ENCODE data around the gene PLEKHG5.
"Not testable (repeated sequence)": the region's sequence is repeated elsewhere in the genome, so short reads cannot be mapped to it uniquely, and the experiment has no call there.

PLEKHG5 gene

DNA sequence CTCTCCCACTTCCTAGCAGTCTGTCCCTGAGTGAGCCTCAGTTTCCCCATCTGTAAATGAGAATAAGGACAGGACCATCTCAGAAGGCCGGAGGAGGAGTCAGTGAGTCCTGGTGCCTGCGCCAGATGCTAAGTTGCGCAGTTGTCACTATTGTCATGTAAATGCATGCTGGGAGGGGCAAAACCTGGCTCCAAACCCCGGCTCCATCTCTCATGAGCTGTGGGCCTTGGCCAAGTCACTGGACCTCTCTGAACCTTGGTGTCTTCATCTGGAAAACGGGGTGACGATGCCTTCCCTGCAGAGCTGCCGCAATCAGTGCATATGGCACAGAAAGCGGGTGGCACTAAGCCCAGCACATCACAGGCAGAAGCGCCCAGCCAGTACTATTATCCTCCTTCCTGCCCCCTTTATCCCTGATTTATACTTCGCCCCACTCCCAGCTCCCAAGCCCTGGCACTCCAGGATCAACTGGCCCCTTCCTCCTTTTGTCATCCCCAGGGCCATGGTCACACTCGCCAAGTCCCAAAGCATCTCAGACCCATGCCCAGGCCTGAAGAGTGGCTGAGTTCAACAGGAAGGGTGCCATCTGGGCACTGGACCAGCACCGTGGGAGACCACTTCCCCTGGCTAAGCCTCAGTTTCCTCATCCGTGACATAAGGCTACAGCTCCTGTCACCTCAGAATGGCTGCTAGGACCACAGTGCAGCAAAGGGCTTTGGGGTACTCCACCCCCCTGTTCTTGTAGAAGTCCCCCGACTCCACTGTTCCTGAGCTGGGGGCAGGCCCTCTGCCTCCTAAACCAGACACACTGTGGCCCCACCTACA lies 4.3 kb upstream of the PLEKHG5 start:
- no peak for DNase-seq

DNA sequence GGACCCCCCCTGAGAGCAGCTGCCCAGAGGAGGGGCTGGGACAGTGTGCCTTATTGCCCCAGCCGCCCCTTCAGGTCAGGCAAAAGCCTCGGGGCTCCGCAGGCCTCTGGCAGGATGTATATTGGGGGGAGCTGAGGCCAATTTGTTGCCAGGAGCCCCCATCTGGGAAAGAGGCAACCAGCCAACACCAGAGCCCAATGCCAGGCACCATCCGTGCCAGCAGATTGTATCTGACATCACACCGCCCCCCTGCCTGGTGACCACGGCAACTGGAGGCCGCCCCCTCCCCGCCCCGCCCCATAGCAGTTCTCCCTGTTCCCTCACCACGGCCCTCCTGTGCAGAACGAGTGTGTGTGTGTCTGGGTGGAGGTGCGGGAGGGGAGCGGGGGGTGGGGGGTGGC lies 3.6 kb upstream of the PLEKHG5 start:
- DNase-seq = no peak

DNA sequence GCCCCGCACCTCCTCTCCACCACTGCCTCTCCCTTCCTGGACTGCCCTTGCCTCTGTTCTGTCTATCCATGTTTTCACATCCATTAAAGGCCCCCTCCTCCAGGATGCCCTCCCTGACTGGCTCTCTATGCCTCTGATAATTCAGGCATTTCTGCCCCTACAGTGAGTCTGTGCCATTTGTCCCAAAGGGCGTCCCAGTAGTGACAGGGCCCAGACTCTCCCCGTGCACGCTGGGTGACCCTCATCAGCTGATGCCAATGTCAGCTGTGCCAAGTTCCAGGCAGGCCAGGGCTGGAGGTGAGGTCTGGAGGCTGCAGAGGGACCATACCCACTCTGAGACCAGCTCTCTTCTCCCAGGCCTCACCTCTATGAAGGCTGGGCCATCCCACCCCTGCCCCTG lies 3.2 kb upstream of the PLEKHG5 start:
- no peak for DNase-seq

DNA sequence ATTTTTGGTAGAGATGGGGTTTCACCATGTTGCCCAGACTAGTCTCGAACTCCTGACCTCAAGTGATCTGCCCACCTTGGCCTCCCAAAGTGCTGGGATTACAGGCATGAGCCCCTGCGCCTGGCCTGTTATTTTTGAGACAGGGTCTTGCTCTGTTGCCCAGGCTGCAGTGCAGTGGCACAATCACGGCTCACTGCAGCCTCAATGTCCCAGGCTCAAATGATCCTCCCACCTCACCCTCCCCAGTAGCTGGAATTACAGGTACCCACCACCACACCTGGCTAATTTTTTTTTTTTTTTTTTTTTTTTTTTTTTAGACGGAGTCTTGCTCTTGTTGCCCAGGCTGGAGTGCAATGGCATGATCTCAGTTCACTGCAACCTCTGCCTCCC lies 2.4 kb upstream of the PLEKHG5 start:
- not testable (repeated sequence) for DNase-seq

DNA sequence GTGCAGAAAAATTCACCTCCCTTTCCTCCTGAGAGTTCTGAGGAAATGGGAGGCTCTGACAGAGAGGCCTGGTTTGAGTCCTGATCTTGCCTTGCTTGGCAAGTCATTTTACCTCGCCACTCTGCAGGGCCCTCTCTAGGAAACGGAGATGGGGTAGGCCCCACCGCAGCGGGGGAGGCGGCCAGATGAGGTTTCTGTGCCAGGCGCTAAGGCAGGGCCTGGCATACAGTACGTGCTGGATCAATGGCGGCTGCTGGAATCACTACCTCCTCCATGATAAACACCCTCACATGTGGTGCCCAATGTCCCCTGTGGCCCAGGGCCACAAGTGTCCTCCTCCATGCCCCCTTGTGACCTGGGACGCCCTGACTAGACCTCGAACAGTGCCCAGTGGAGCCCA lies 499 bp upstream of the PLEKHG5 start:
- DNase-seq = no peak

DNA sequence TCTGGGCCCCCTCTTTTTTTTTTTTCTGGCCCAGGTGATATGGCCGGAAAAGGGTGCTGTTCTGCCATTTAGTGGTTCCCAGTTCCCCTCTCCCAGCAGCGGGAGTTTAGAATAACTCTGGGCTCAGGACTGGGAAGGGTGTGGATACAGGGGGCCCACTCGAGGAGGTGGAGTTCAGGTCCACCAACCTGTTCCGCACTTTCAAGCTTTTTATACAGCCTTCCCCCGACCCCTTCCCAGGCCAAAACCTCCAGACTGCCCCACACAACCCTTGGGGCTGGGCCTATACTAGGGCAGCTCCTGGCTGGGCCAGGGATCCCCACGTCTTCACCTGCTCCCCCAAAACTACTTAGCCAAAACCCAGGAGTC lies 402 bp downstream of the PLEKHG5 start:
- DNase-seq = no peak

DNA sequence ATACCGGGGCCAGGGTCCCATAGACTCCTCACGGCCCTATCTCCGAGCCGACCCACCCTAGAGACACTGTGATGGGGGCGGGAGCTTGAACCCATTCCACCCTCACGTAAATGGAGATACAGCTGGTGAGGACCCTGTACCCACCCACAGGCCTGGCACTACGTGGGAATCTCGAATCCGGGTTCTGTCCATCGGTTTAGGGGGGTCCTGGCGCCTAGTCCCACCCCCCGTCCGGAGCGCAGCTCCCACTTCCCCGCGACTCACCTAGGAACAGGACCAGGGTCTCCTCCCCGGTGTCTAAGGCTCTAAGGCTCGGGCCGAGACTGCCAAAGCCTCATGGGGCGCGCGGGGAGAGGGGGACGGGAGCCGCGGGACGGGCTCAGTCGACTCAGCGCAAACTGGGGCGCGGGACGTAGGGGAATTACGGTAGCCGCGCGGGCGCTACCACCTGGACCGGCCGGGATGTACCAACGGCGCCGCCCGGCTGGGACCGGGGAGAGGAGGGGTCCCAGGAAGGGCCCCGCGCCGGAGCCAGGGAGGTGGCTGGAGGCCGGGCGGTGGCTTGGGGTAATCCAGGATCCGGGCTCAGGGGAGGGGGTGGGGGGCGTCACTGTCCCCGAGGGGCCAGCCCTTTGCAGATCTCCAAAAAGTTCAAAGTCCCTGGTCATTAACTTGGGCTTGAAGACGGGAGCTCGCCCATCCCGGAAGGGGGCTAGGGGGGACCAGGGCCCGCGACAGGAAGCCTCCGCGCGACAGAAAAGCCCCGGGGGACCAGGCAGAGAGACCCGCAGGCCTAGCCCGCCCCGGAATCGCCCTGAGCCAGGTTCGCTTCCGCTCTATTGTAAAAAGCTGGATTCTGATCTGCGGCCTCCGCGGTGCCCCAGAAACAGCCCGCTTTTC lies 1.0 kb downstream of the PLEKHG5 start:
- peak; percentile 83 for DNase-seq

DNA sequence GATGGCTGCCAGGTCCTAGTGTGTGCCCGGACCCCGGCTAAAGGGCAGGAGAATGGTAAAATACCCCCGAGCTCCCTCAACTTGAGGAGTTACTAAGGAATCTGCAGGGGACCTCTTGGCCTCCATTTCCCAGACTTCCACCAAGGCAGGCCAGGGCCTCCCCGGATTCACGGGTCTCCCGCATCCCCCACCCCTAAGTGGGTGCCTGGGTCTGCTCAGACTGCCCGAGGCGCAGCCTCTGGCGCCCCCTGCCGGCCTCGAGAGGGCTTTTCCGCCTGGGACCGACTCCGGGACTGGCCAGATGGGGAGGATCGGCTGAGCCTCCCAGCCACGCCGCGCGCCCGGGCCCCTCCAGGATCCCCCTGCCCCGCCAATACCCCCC lies 1.7 kb downstream of the PLEKHG5 start:
- DNase-seq = peak; percentile 91

DNA sequence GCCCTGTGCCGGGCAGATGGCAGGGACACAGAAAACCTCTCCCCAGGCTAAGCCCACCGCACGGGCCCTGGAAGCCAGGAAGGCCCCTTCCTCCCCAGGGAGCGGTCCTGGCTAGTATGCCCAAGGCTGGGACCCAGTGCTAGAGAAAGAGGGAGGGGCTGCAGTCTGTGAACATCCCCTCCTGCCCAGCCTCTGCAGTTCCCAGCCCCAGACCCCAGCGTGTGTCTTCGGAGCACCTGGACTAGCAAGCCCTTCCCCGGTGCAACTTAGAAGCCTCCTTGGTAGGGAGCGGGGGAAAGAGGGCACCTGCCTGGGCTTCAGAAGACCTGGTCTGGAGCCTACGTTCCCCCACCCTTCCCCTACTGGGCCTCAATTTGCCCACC lies 2.1 kb downstream of the PLEKHG5 start:
- no peak for DNase-seq

DNA sequence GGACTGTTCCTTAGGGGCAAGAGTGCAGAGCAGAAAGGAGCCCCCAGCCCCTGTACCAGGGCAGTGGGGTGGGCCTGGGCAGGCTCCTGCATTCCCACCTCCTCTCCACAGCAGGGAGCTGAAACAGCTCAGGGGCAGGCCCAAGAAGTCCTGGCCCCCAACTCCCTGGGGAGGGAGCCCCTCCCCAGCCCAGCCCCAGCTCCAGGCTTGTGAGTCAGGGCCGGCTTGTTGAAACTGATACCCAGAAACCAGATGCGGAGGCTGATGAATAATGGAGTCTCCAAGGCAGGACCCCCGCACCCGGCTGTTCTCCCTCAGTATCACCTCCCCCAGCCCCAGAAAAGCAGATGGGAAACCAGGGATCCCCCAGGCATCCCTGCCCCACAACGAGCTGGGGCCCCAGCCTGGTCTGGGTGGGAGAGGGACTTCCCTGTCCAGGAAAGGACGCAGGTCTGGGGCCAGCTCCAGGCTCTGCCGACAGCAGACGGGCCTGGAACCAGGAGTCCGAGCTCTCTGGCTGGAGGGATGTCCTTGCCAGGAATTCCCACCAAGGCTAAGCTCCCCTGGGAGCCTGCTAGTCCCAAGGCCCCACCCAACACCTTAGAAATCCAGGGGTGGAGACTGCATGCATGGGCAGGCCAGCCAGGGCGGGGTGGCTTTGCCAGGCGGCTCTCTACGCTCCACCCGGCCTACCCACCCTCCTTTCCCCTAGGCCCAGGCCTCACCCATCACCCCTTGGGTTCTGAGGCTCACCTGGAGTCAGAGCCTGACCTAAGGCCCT lies 2.7 kb downstream of the PLEKHG5 start:
- no peak for DNase-seq

DNA sequence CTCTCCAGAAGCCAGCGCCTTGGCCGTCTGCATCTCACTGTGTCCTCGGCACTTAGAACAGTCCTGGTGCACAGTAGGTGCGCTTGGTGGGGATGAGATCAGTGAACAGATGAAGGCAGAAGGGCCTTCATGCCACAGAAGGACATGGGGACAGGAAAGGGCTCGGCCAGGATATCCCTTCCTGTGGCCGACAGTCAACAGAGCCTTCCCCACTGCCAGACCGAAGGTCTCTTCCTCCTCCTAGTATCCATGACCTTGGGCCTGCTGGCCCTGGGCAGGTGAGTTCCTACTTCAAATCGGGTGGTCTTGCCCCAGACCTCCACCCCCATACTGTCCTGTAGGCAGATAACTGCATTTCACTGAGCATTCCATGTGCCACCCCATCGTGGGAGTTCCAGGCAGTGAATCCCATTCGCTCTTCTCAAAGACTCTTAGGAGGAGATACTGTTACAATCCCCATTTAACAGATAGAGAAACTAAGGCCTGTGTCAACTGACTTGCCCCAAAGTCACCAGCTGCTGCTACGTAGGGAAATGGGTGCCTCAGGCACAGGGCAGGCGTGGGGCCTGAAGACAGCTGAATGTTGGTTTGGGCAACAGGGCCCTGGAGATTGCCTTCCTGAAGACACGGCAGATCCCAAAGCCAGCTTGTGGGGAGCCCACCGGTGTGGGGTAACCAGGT lies 3.5 kb downstream of the PLEKHG5 start:
- no peak for DNase-seq

DNA sequence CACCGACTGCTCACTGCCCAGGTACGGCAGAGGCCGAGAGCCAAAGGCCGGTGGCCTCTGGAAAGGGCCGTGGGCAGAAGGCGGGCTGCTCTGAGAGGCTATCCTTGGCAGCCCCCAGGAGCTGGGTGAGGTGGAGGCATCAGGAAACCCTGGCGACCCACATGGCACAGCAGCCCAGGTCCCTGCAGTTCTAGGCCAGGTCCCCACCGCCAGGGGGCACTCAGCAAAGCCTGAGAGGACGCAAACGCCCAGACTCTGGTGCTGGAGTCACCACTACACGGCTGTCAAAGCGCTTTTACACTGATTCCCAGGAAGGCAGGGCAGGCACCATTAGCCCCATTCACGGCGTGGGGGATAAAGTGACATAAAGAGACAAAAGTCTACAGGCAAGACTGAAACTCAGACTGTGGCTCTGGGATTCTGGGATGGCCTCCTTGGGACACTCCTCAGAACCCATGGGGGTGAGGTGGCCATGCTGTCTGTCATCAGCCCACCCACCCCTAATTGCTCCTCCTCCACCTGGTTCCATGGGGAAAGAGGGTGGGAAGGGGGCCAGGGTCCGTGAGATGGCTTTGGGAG lies 4.9 kb downstream of the PLEKHG5 start:
- DNase-seq = peak; percentile 94

DNA sequence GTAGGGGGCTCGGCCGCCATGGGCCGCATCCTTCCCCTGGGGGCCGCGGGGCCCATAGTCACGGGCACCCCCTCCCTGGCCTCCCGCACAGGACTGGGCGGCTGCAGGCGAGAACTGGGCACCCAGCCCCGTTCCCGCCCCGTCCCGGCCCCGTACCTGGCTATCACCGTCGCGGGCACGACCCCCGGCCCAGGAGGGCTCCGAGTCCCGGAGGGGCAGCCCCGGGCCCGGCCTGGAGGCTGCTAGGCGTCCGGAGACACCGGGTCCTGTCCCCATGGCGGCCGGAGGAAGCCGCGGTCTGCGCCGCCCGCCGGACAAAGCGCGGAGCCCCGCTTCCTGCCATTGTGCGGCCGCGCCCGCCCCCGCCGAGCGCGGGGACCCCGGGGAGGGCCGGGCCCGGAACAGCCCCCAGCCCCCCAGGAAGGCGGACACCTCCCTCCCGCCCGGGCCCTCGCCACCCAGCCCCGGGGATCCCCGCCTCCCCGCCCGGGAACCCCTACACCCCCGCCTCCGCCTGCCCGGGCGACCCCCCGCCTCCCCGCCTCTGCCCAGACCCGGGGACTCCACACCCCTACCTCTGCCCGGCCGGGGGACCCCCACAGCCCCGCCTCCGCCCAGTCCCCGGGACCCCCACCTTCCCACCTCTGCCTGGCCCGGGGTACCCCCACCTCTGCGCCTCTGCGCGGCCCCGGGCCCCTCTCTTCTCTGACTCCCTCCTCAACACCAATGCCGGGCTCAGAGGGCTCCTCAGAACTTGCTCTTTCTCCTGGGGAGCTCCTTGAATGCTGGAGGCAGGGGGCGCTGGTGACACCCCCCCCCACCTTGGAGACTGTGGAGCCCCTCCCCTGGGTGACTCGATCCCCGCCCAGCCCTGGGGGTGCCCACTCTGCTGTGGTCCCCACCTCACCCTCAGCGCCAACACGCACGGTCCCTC lies 6.0 kb downstream of the PLEKHG5 start:
- no peak for DNase-seq

DNA sequence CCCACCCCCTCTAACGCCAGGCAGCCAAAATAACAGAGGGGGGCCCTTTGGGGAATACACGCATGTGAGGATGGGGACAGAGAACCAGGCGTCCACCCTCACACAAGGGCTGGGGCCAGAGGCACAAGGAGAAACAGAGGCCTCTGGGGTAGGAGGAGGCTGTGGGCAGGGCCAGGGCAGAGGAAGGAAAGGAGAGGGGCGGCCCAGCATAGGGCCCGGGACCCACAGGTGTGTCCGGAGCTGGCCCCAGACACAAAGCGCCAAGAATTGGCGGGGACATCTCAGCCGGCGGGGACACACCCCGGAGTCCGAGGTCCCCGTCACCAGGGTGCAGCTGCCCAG lies 6.7 kb downstream of the PLEKHG5 start:
- no peak for DNase-seq

DNA sequence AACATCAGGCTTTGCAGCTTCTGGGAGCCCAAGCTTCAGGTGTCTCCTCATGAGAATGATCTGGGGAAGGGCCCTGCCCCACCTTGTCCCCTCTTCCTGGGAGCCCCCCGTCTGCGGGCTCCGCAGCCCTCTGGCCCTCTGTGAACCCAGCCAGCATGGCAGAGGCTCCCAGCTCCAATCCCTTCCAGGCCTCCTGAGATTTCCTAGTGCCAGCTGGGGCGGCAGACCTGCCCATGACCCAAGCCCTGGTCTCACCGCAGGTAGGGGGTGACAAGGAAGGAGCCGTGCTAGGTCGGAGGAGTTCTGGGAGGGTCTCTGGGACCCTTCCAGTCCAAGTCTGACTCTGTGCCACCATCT lies 7.7 kb downstream of the PLEKHG5 start:
- no peak for DNase-seq

DNA sequence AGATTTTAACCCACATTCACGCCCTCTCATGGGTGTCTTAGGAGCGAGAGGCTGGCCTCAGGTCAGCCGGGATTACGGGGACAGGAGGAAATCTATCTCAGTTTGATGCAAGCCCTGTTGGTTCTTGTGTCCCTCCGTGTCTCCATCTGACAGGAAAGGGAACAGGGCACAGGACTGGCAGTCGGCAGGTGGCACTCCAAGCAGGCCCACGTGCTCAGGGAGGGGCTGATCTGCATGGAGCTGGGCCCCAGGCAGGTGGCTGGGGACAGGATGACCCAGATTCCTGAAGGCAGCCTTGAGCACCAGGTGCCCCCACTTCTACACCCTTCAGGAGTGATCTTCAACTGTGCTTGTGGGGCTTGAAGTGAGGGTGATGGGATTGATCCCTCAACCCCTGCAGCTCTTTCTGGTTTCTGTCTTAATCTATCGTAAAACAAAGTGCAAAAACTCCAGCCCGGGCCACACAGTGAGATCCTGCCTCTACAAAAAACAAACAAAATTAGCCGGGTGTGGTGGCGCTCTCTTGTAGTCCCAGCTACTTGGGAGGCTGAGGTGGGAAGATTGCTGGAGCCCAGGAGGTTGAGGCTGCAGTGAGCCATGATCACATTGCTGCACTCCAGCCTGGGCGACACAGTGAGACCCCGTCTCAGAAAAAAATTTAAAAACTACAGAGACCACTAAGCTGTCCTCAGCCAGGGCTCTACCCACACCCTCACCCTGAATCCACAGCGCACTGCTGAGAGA lies 8.3 kb downstream of the PLEKHG5 start:
- no peak for DNase-seq

DNA sequence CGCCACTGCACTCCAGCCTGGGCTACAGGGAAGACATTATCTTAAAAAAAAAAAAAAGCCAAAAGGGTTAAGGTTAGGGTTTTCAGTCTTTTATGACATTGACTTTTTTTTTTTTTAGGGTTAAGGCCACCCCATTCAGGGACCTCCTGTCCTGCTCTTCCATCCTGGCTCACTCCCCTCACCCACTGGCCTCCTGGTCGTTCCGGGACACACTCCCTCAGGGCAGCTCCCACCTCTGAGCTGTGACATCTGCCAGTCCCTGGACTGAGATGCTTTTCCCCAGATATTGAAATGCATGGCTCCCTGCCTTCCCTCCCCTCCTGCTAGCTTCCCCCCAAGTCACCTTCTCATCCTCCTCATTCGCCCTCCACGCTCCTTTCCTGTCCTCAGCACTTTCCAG lies 9.6 kb downstream of the PLEKHG5 start:
- no peak for DNase-seq

DNA sequence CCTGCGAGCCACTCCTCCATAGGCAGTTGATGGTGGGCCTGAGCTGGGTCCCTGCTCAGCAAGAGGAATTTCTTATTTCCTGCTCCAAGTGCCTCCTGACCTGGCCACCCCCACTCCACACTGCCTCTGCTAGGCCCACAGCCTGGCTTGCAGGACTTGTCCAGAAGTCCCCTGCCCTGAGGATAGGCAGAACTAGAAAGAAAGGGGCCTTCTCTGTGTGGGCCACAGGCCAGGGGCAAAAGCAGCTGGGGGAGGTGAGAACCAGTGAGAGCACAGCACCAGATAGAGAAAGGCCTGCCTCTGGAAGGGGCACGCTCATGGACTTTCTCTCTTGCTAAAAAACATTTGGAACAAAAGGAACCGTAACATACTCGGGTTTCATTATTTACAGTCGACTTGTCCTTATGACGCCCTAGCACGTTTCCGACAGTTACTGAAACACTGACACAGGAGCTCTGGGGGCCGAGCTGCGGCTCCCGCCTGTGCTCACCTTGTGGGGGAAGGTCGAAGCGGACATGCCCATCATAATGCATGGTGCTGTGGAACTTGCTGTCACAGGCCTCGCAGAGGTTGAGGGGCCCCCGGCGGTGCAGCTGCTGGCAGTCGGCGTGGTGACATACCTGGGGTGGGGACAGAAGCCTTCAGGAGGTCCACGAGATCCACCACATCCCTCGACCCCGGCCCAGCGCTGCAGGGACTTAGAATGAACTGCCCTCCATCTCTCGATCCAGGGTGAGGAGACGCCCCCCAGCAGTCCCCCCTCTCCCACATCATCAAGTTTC lies 14.2 kb downstream of the PLEKHG5 start:
- no peak for DNase-seq

DNA sequence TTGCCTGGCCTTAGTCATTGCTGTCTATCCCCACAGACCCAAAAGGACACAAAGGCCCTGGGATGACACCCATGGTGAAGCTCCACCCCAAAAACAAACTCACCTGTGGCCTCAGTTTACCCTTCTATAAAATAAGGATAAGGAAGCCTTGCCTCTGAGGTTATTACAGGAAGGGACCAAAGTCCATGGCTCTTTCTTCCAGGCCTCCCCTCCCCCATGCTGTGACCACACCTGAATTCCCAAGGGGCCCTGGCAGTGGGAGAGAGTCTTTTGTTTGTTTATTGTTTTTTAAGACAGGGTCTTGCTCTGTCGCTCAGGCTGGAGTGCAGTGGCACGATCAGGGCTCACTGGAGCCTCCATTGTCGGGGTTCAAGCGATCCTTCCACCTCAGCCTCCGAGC lies 15.0 kb downstream of the PLEKHG5 start:
- DNase-seq = no peak

Data from activated CD8-positive, alpha-beta memory T cell treated with anti-CD3 and anti-CD28 coated beads for 24 hours (primary cell).